MCF 10A (cell line): ENCODE measurements around the gene COA6. TPM values are rescaled to one million over a fixed set of nuclear protein-coding genes. Genes with fewer than 3 reads are reported as not detected.

Experiments used
- BruUV-seq: library from RNA; stranded (reverse); fragments of 400-500 nt; replicated peaks from 2 replicates; lab custom pipeline; 2021; lab: Mats Ljungman, UMichigan
- CTCF ChIA-PET: fragments of 300-600 bp; sonication (Branson Sonifier 250); formaldehyde crosslinking; extraction: SDS; loops from one replicate; lab custom pipeline; 2021; ENCODE audit warnings: antibody characterized with exemption, inconsistent platforms; lab: Yijun Ruan, JAX
- POLR2A ChIA-PET: fragments of 300-600, 350-650 bp; sonication (Branson Sonifier 250); formaldehyde crosslinking; extraction: SDS; loops from one replicate; lab custom pipeline; 2020; ENCODE audit warnings: antibody characterized with exemption, inconsistent platforms; lab: Yijun Ruan, JAX
- DNase-seq: peaks from one replicate; pipeline ENCODE4 v3.0.0-alpha.2; 2018; ENCODE audit not compliant: unreplicated experiment
- H3K27ac Mint-ChIP-seq: one replicate; pipeline ENCODE4 v1.8.0; 2022; ENCODE audit warnings: mild to moderate bottlenecking, low read depth, mixed read lengths; ENCODE audit not compliant: unreplicated experiment
- H3K27me3 Mint-ChIP-seq: one replicate; pipeline ENCODE4 v1.8.0; 2022; ENCODE audit warnings: mixed read lengths; ENCODE audit not compliant: insufficient read depth, unreplicated experiment
- H3K36me3 Mint-ChIP-seq: one replicate; pipeline ENCODE4 v1.8.0; 2022; ENCODE audit warnings: mild to moderate bottlenecking, moderate library complexity, mixed read lengths; ENCODE audit not compliant: insufficient read depth, unreplicated experiment
- H3K4me1 Mint-ChIP-seq: one replicate; pipeline ENCODE4 v1.8.0; 2022; ENCODE audit warnings: mixed read lengths; ENCODE audit not compliant: insufficient read depth, unreplicated experiment
- H3K4me3 Mint-ChIP-seq: one replicate; pipeline ENCODE4 v1.8.0; 2022; ENCODE audit warnings: mild to moderate bottlenecking, moderate library complexity, mixed read lengths; ENCODE audit not compliant: unreplicated experiment
- H3K9me3 Mint-ChIP-seq: one replicate; pipeline ENCODE4 v1.8.0; 2022; ENCODE audit warnings: mixed read lengths; ENCODE audit not compliant: unreplicated experiment
- intact Hi-C: fragments of 100-400 bp; cut with micrococcal nuclease; formaldehyde crosslinking; loops from 2 replicates; pipeline ENCODE4 v1.14.1; 2022
- total RNA-seq: library from RNA; stranded (reverse); gene quantifications from 2 replicates; pipeline ENCODE4 v1.2.3, GENCODE V29; 2022
- TF ChIP-seq, protein P1 (sequence below): fragments of 200-600 bp; IDR thresholded peaks from one replicate; pipeline ENCODE4 v1.8.0; 2022; ENCODE audit warnings: antibody characterized with exemption, mild to moderate bottlenecking; ENCODE audit not compliant: unreplicated experiment

COA6 gene
- total RNA-seq, 1 experiment from 2014 or later, result 115 TPM

GRCh38 chr1:234402939-234403338 lies 29.7 kb downstream of the COA6 start:
- TF ChIP-seq, protein P1, sequence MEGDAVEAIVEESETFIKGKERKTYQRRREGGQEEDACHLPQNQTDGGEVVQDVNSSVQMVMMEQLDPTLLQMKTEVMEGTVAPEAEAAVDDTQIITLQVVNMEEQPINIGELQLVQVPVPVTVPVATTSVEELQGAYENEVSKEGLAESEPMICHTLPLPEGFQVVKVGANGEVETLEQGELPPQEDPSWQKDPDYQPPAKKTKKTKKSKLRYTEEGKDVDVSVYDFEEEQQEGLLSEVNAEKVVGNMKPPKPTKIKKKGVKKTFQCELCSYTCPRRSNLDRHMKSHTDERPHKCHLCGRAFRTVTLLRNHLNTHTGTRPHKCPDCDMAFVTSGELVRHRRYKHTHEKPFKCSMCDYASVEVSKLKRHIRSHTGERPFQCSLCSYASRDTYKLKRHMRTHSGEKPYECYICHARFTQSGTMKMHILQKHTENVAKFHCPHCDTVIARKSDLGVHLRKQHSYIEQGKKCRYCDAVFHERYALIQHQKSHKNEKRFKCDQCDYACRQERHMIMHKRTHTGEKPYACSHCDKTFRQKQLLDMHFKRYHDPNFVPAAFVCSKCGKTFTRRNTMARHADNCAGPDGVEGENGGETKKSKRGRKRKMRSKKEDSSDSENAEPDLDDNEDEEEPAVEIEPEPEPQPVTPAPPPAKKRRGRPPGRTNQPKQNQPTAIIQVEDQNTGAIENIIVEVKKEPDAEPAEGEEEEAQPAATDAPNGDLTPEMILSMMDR, result no peak
- no TSS peak for BruUV-seq
- peaks cover 23% of the 10 kb centered on the region for H3K4me1 Mint-ChIP-seq
- no peaks in the 10 kb centered on the region for H3K9me3 Mint-ChIP-seq
- H3K27me3 Mint-ChIP-seq, result no peaks in the 10 kb centered on the region
- peak overlapping the region; percentile 52 for H3K27ac Mint-ChIP-seq
- DNase-seq, result no peak
- intact Hi-C loops, result loop anchor here (10.0 kb wide), 1 partner anchor 288 kb away; no protein-coding TSS in a partner anchor
- no peak overlapping the region for H3K4me3 Mint-ChIP-seq
- POLR2A ChIA-PET, result interaction anchor here (0.8 to 2.9 kb wide), 4 partner anchors 30 to 88 kb away, joined by 3 to 19 read pairs (median 5); partner anchors contain the start of genes COA6 and TARBP1
- CTCF ChIA-PET, result interaction anchor here (0.6 to 1.2 kb wide), 4 partner anchors 14 to 638 kb away, joined by 3 read pairs; no protein-coding TSS in a partner anchor
- H3K36me3 Mint-ChIP-seq, result peaks cover 39% of the 10 kb centered on the region

DNA sequence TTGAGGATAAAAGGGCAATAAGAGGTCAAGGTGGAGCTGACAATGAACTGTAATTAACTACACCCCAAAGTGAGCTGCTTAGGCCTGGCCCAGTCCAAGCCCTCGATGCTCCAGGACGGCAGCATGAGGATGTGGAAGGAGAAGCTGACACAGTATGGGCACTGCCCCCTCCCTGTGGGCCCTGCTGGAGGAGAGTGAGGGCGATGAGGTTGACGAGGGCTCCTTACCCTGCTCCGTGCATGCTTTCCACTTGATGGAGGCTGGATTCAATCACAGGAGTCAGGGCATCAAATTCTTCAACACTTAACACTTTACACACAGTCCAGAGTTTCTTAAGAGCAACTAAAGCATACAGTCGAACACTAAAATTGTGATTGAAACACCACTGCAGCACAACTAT lies 32.4 kb downstream of the COA6 start:
- BruUV-seq, result no TSS peak
- no peak overlapping the region for H3K4me3 Mint-ChIP-seq
- TF ChIP-seq, protein P1, result no peak
- no peaks in the 10 kb centered on the region for H3K27me3 Mint-ChIP-seq
- no peaks in the 10 kb centered on the region for H3K9me3 Mint-ChIP-seq
- H3K27ac Mint-ChIP-seq, result no peak overlapping the region
- H3K36me3 Mint-ChIP-seq, result peaks cover 59% of the 10 kb centered on the region
- peaks cover 16% of the 10 kb centered on the region for H3K4me1 Mint-ChIP-seq
- POLR2A ChIA-PET, result interaction anchor here (0.5 to 2.7 kb wide), 3 partner anchors 32 to 74 kb away, joined by 3 to 15 read pairs (median 3); partner anchors contain the start of genes COA6 and TARBP1
- intact Hi-C loops, result loop anchor here (10.0 kb wide), 1 partner anchor 291 kb away; no protein-coding TSS in a partner anchor
- CTCF ChIA-PET, result interaction anchor here (0.6 to 1.2 kb wide), 4 partner anchors 10 to 1041 kb away, joined by 3 to 6 read pairs (median 3); no protein-coding TSS in a partner anchor
- no peak for DNase-seq

- intact Hi-C loops, result loop anchor here (10.0 kb wide), 1 partner anchor 292 kb away; no protein-coding TSS in a partner anchor
- TSS peak; percentile 9 for BruUV-seq
- TF ChIP-seq, protein P1, result no peak
- Mint-ChIP-seq H3K4me3 (no peak overlapping the region), H3K36me3 (peaks cover 59% of the 10 kb centered on the region), H3K9me3 (no peaks in the 10 kb centered on the region), H3K27me3 (no peaks in the 10 kb centered on the region), H3K4me1 (peaks cover 9% of the 10 kb centered on the region), H3K27ac (no peak overlapping the region)
- no peak for DNase-seq
- POLR2A ChIA-PET, result interaction anchor here (0.6 to 2.7 kb wide), 3 partner anchors 11 to 70 kb away, joined by 3 to 15 read pairs (median 4); partner anchors contain the start of gene COA6
- CTCF ChIA-PET, result interaction anchor here (0.6 to 3.9 kb wide), 3 partner anchors 9 to 1042 kb away, joined by 3 to 14 read pairs (median 3); no protein-coding TSS in a partner anchor
Measured at GRCh38 chr1:234406871-234407270, 33.6 kb downstream of the COA6 start.

DNA sequence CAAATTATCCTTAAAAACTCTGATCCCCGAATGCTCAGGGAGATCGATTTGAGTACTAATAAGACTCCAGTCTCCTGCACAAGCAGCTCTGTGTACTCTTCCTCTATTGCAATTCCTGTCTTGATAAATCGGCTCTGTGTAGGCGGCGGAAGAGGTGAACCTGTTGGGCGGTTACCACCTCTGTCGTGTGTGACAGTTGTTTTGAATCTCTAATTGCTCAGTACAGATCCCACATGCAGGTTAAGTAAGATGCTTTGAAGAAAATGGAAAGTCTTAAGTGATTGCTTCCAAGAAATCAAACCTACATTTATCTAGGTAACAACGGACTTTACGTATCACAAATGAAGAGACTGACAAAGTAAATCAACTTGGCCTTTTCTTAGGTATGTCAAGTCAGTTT lies 35.5 kb downstream of the COA6 start:
- DNase-seq, result no peak
- Mint-ChIP-seq H3K36me3 (peaks cover 50% of the 10 kb centered on the region), H3K4me3 (no peak overlapping the region), H3K9me3 (no peaks in the 10 kb centered on the region), H3K27me3 (no peaks in the 10 kb centered on the region), H3K4me1 (no peaks in the 10 kb centered on the region), H3K27ac (no peak overlapping the region)
- POLR2A ChIA-PET, result interaction anchor here (0.8 to 3.2 kb wide), 2 partner anchors 35 to 46 kb away, joined by 3 to 19 read pairs; partner anchors contain the start of gene COA6
- no TSS peak for BruUV-seq
- intact Hi-C loops, result loop anchor here (10.0 kb wide), 1 partner anchor 294 kb away; no protein-coding TSS in a partner anchor
- TF ChIP-seq, protein P1, result no peak
- CTCF ChIA-PET, result interaction anchor here (0.6 to 3.9 kb wide), 6 partner anchors 8 to 1015 kb away, joined by 3 to 14 read pairs (median 4); no protein-coding TSS in a partner anchor
